Brain microvascular endothelial cell (primary cell): ENCODE measurements around the gene KATNIP.

Source experiments
- DNase-seq: peaks from one replicate; pipeline ENCODE4 v3.0.0-alpha.2; 2020
- H3K27ac ChIP-seq: fragments of 250-450 bp; sonication (Bioruptor Pico); 2 replicates; pipeline ENCODE4 v1.5.1; 2020; ENCODE audit warnings: mild to moderate bottlenecking, moderate library complexity
- H3K27me3 ChIP-seq: fragments of 250-450 bp; sonication (Bioruptor Pico); replicated peaks from 2 replicates; pipeline ENCODE4 v1.5.1; 2020; ENCODE audit warnings: mild to moderate bottlenecking
- H3K36me3 ChIP-seq: fragments of 250-450 bp; sonication (Bioruptor Pico); replicated peaks from 2 replicates; pipeline ENCODE4 v1.5.1; 2020; ENCODE audit warnings: mild to moderate bottlenecking
- H3K4me3 ChIP-seq: 2 replicates; pipeline ENCODE4 v1.5.1; 2011; ENCODE audit warnings: low read depth, mild to moderate bottlenecking, control low read depth, low read length, moderate library complexity
- in situ Hi-C: cut with HindIII; loops from 2 replicates; pipeline ENCODE4 v1.10.0; 2017; ENCODE audit warnings: low sequenced_read_pairs, low pct_ligation_motif_present
- TF ChIP-seq, protein P1 (sequence below): IDR thresholded peaks from 2 replicates; pipeline ENCODE4 v1.5.1; 2011; ENCODE audit warnings: low read depth, mild to moderate bottlenecking, moderate library complexity, low read length, control low read depth, inconsistent platforms; ENCODE audit errors: missing control alignments

KATNIP gene

DNA sequence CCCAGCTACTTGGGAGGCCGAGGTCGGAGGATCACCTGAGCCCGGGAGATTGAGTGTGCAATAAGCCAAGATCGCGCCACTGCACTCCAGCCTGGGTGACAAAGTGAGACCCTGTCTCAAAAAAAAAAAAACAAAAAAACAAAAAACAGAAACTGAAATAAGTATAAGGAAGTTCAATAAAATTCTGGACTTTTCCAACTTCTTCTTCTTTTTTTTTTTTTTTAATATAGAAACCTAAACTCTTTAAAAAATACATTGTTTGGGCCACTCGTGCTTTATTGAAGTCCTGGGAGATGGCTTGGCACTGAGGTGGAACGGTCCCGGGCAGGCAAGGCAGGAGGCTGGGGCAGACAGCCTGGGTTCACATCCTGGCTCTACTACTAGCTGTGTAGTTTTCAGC is 36.8 kb downstream of the KATNIP start:
- TF ChIP-seq, protein P1, sequence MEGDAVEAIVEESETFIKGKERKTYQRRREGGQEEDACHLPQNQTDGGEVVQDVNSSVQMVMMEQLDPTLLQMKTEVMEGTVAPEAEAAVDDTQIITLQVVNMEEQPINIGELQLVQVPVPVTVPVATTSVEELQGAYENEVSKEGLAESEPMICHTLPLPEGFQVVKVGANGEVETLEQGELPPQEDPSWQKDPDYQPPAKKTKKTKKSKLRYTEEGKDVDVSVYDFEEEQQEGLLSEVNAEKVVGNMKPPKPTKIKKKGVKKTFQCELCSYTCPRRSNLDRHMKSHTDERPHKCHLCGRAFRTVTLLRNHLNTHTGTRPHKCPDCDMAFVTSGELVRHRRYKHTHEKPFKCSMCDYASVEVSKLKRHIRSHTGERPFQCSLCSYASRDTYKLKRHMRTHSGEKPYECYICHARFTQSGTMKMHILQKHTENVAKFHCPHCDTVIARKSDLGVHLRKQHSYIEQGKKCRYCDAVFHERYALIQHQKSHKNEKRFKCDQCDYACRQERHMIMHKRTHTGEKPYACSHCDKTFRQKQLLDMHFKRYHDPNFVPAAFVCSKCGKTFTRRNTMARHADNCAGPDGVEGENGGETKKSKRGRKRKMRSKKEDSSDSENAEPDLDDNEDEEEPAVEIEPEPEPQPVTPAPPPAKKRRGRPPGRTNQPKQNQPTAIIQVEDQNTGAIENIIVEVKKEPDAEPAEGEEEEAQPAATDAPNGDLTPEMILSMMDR, result no peak
- Histone ChIP-seq H3K4me3 (no peak overlapping the region), H3K27me3 (no peaks in the 10 kb centered on the region), H3K36me3 (no peaks in the 10 kb centered on the region), H3K27ac (no peak overlapping the region)
- in situ Hi-C loops, result no loop called here
- no peak for DNase-seq

DNA sequence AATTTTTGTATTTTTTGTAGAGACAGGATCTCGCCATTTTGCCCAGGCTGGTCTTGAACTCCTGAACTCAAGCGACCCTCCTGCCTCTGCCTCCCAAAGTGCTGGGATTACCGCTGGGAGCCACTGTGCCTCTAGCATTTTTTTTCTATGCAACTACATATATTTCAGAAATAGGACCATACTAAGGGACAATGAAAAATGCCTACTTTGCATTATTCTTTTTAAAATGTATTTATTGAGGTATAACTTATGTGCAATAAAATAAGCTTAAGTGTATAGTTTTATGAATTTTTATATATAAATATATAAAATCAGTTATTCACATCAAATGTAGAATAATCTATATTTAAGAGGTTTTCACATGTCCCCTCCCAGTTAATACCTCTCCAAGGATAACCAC is 38.1 kb downstream of the KATNIP start:
- Histone ChIP-seq H3K27me3 (no peaks in the 10 kb centered on the region), H3K27ac (no peak overlapping the region), H3K4me3 (no peak overlapping the region), H3K36me3 (no peaks in the 10 kb centered on the region)
- TF ChIP-seq, protein P1, result no peak
- DNase-seq, result no peak
- in situ Hi-C loops, result no loop called here

GRCh38 chr16:27591837-27592236 is 41.9 kb downstream of the KATNIP start:
- DNase-seq, result no peak
- H3K27me3 ChIP-seq, result no peaks in the 10 kb centered on the region
- no peaks in the 10 kb centered on the region for H3K36me3 ChIP-seq
- in situ Hi-C loops, result no loop called here
- no peak overlapping the region for H3K27ac ChIP-seq
- TF ChIP-seq, protein P1, result no peak
- no peak overlapping the region for H3K4me3 ChIP-seq

DNA sequence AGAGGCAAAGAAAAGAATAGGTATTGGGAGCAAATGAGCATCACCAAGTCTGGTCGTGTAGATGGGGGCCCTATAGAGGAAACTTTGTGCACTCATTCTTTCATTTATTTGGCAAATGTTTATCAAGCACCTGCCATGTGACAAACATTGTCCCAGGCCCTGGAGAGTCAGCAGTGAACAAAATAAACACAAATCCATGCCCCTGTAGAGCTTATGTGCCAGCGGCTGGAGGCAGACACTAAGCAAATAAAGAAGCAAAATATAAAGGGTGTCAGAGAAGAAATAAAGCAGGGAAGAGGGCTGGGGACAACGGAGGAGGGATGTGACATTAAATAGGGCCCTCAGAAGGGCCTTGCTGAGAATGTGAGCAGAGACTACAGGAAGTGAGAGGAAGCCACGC is 45.5 kb downstream of the KATNIP start:
- in situ Hi-C loops, result no loop called here
- Histone ChIP-seq H3K27ac (no peak overlapping the region), H3K4me3 (no peak overlapping the region), H3K36me3 (no peaks in the 10 kb centered on the region), H3K27me3 (no peaks in the 10 kb centered on the region)
- TF ChIP-seq, protein P1, result no peak
- no peak for DNase-seq

DNA sequence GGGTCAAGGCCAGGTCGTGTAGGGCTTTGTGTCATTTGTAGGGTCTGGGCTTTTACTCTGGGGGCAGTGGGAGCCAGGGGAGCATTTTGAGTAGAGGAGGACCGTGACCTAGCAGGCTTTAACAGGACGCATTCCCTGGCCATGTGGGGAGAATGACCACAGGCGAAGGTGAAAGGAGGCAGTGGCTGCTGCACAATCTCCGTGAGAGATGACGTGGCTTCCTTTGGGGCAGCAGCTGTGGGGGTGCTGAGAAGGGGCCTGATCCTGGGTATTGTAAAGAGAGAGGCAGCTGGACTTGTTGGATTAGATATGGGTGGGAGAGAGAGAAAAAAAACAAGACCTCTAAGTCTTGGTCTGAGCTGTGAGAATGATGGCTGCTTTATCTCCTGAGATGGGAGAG is 46.0 kb downstream of the KATNIP start:
- no peaks in the 10 kb centered on the region for H3K27me3 ChIP-seq
- no peak overlapping the region for H3K27ac ChIP-seq
- H3K36me3 ChIP-seq, result no peaks in the 10 kb centered on the region
- no peak overlapping the region for H3K4me3 ChIP-seq
- no peak for DNase-seq
- TF ChIP-seq, protein P1, result no peak
- in situ Hi-C loops, result no loop called here

GRCh38 chr16:27596411-27596810 is 46.5 kb downstream of the KATNIP start:
- no peak overlapping the region for H3K4me3 ChIP-seq
- in situ Hi-C loops, result no loop called here
- no peaks in the 10 kb centered on the region for H3K27me3 ChIP-seq
- H3K36me3 ChIP-seq, result no peaks in the 10 kb centered on the region
- TF ChIP-seq, protein P1, result no peak
- H3K27ac ChIP-seq, result no peak overlapping the region
- no peak for DNase-seq
